HG02623 (cell line): ENCODE measurements around the gene ARVCF.

Experiments used
- ATAC-seq: cut with Tn5 transposase; IDR thresholded peaks from one replicate; pipeline ENCODE4 v1.9.1; 2021; ENCODE audit warnings: moderate library complexity; ENCODE audit not compliant: unreplicated experiment

The ARVCF gene

DNA sequence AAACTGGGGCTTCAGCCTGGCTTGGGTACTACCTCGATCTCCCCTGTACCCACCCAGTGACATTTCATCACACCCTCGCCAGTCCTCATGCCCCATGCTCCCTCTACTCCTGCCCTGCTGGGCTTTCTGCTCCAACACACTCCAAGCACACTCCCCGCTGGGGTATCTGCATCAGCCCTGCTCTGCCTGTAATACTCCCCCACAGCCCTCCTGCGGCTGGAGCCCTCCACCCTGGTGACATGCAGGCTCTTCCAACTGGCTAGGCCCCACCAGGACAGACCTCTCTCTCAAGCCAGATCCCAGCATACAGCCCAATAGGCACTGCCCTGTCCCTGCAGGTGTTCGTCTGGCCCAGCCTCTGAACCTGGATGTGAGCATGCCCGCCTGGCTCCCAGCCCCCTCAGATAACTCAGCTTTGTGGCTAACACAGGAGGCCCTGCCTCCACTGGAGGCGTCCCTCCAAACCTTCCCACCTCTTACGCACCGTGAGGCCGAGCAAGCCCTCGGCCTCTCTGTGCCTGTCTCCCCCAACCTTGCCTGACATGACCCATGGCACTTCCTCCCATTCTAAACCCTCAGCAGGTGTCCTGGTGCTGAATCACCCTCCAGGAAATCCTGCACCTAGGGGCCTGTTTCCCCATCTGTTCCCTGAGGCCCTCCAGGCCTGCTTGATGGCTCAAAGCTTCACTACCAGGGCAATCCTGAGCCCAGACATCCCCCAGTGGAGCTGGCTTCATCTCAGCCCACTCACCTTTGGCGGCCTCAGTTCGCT lies 41.5 kb downstream of the ARVCF start:
- no peak for ATAC-seq

DNA sequence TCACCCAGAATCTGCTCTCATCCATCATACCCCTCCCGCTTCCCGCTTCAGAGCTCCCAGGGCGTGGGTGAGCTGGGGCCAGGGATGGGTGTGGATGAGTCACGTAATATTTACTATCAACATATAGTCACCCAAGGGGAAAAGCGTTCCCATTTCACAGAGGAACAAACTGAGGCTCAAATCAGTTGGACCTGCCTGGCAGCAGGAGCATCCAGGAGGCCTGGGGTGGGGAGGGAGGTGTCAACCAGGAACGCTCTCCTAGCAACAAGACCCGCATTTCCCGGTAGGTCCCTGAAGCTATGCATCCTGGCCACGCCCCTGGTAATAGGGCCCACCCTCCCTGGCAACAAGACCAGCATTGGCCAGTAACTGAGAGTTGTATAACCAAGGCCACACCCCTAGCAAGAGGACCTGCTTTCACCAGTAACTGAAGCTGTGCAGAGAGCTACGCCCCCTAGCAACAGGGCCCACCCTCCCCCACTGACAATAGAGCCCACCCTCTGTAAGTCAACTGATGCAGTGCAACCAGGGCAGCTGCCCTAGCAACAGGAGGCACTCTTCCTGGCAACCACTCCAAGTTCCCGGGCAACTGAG lies 42.3 kb downstream of the ARVCF start:
- no peak for ATAC-seq

DNA sequence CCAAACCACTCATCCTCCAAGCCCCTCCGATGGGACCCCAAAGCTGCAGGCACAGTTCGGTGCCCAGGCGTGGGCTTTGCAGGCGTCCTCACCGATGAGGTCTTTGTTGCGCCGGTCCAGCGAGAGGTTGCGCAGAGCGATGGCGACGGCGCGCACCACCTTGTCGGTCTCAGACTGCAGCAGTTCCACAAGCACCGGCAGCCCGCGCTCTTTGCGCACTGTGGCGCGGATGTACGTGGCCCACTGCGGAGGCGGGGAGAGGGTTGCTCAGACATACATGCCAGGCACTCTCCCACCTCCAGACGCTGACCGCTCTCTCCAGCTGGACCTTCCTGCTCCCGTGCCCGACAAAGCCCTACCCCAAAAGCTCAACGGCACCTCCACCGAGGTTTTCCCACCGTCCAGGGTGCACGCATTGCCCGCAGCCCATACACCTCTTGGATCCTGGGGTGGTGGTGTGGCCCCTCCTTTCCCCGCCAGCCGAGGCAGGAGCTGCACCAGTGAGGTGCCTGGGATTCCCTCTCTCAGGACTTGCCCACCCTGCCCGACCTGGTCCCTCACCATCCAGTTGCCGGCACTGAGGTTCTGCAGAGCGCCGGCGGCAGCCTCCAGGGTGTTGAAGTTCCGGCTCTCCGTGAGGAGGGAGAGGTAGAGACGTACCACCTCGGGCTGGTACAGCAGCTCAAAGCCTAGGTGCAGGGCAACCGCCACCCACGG lies 42.9 kb downstream of the ARVCF start:
- no peak for ATAC-seq

DNA sequence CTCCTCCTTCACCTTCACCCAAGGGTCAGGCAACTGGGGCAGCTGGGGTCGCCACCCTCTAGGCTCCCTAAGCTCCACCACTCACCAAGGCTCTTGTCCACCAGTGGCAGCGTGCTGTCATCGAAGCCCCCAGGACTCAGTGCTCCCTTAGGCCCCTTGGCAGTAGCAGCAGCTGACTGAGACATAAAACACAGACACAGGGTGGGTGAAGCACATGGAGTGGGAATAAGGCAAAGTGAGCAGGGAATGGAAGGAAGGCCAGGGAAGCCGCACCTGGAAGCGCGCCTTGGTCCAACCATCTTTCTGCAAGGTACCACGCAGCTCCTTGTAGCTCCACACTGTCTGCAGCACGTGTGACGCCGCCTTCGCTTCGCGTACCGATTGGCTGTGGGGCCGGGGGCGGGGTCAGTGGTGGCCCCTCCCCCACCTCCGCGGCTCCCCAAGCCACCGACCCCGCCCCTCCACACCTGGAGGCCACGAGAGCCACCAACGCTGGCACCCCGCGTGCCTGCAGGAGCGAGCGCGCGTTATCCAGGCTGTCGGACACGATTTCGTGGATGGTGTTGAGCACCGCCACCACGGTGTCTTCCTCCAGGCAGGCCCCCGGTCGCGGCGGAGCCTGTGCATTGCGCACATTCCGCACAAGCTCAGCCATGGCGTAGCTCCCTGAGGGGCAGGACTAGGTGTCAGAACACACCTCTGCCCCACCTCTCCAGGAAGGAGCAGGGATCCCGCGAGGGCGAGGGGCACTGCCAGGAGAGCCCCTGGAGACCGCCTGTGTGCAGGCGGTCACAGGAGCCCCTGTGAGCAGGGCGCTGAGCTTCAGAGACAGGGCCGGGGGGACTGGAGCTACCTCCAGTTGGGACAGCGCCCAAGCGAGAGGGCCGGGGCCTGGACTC lies 43.7 kb downstream of the ARVCF start:
- ATAC-seq, result no peak

DNA sequence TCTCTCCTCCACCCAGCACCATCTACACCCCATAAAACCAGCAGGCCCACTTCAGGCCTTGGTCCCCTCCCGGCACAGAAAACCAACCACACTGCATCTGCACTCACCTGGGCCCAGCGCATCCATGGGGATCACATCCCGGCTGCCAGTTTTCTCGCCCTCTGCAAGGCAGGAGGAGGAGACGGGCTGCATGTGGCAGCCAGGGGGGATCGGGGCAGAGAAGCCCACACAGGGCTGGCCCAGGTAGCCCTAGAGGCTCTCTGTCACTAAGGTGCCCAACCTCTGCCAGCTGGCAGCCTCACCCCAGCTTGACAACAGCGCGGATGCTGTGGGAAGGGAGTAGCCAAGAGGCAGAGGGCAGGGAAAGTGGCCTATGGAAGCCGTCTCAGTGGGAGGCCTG lies 44.4 kb downstream of the ARVCF start:
- no peak for ATAC-seq

DNA sequence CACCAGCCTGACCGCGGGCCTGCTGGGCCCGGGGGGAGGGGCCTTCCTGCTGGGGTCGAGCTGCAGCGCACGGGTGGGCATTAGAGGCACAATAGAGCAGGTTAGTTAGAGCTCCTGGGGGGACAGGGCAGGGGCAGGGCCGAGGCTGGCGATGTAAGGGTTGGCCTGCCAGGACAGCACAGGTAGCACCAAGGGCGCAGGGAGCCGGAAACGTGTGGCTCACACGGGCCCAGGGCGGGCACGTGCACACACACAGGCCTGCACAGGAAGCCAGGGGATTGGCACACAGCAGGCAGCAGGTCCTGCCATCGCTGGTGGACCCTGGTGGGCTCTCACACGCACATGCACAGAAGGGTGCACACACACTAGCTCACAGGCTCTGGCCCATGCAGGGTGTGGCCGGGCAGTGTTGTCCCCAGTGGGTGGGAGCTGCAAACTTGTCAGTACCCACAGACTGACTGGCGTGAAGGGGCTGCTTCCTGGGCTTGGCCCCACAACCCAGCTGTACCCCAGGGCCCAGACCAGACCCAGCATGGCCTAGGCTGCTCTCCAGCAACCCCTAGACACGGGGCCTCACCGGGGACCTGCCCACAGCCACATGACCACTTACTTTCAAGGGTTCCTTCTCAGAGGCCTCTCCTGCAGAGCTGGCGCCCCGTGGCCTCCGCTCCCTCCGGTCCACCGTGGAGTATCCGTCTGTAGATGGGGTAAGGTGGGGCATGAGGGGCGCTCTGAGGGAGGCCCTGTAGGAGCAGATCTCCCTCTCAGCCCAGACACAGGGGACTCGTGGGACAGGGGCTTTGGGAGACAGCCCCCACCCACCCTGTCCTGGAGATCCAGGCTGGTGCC lies 45.1 kb downstream of the ARVCF start:
- no peak for ATAC-seq

DNA sequence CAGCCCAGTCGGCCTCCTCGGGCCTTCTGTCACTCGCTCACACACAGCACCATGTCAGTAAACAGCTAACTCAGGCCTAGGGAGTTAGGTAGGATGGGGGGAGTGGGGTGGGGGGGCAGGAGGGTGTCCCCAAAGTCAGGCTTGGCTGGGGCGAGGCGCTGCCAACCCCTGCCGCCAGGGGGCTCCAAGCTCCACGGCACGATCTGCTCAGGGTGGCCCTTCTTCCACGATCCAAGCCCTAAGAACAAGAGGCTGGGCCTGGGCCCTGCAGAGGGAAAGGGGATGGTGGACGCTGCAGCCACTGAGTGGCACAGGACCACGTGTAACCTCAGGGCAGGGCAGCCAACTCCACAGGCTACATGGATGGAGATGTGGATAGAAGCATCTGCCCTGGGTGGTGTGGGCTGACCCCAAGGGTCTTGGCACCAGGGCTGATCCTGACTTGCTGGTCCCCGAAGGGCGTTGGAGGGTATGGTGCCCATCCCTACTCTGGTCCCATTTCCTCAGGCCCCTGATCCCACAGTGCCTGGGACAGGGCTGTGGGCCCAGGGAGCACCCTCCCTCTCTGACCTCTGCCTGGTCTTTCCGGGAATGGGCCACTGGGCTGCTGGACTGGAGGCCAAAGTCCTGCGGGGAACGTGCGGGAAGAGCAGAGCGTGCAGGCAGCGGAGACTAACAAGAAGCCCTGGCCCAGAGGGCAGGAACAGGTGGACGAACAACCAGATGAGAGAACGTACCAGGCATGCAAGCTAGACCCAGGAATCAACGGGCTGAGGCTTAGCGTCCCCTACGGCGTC lies 45.9 kb downstream of the ARVCF start:
- ATAC-seq, result no peak

DNA sequence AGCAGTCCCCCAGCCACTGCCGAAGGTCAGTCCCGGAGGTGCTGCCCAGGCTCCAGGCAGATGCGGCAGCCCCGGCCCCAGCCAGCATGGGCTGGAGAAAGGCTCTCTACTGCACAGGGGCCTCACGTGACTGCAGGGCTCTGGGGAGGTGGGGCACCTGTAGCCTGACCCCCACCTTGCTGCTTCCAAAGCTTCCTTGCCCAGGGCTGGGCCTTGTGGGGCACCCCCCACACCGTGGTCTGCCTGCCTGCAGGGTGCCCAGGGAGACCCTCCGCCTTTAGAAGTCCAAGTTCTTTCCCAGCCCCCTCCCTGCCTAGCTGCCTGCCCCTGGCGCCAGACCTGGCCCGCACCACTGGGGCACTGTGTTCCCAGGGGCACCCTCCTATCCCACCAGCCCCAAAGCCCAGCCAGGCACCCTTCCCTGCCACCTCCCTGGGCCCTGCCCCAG lies 46.6 kb downstream of the ARVCF start:
- no peak for ATAC-seq

DNA sequence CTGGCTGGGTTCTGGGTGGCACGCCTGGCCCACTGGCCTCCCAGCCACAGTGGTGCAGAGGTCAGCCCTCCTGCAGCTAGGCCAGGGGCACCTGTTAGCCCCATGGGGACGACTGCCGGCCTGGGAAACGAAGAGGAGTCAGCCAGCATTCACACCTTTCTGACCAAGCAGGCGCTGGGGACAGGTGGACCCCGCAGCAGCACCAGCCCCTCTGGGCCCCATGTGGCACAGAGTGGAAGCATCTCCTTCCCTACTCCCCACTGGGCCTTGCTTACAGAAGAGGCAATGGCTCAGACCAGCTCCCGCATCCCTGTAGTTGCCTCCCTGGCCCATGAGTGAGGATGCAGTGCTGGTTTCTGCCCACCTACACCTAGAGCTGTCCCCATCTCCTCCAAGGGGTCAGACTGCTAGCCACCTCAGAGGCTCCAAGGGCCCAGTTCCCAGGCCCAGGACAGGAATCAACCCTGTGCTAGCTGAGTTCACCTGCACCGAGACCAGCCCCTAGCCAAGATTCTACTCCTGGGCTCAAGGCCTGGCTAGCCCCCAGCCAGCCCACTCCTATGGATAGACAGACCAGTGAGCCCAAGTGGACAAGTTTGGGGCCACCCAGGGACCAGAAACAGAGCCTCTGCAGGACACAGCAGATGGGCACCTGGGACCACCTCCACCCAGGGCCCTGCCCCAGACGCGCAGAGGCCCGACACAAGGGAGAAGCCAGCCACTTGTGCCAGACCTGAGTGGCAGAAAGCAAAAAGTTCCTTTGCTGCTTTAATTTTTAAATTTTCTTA lies 47.3 kb downstream of the ARVCF start:
- no peak for ATAC-seq

DNA sequence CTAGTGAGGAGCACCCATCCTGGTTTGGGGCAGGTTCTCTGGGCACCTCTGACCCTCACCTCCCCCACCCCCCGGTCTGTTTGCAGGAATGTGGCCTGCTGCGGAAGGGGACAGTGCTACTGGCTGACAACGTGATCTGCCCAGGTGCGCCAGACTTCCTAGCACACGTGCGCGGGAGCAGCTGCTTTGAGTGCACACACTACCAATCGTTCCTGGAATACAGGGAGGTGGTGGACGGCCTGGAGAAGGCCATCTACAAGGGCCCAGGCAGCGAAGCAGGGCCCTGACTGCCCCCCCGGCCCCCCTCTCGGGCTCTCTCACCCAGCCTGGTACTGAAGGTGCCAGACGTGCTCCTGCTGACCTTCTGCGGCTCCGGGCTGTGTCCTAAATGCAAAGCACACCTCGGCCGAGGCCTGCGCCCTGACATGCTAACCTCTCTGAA lies 48.2 kb downstream of the ARVCF start:
- no peak for ATAC-seq

DNA sequence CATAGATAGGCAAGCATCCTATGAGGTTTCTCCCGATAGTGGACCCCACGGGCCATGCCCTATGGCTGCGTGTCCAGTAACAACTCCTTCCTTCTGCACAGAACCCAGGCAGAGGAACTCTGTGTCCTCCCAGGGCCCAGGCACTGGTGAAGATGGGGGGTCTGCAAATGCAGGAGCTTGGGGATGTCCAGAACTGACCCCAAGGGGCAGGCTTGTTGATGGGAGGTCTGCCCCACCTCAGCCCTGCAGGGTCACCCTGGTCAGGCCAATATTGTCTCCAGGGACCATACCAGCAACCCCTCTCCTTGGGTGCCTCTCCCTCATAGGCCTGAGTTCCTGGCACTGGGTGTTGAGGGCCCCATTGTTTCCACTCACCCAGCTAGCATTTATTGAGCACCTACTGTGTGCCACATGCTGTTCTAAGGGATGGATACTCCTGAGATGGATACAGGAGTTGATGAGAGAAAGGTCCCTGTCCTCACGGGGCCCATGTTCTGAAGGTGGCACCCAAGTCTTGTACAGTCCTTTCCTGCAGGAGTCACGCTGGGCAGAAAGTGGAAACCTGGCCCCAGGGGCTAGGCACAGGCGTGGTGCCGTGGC lies 48.7 kb downstream of the ARVCF start:
- no peak for ATAC-seq

DNA sequence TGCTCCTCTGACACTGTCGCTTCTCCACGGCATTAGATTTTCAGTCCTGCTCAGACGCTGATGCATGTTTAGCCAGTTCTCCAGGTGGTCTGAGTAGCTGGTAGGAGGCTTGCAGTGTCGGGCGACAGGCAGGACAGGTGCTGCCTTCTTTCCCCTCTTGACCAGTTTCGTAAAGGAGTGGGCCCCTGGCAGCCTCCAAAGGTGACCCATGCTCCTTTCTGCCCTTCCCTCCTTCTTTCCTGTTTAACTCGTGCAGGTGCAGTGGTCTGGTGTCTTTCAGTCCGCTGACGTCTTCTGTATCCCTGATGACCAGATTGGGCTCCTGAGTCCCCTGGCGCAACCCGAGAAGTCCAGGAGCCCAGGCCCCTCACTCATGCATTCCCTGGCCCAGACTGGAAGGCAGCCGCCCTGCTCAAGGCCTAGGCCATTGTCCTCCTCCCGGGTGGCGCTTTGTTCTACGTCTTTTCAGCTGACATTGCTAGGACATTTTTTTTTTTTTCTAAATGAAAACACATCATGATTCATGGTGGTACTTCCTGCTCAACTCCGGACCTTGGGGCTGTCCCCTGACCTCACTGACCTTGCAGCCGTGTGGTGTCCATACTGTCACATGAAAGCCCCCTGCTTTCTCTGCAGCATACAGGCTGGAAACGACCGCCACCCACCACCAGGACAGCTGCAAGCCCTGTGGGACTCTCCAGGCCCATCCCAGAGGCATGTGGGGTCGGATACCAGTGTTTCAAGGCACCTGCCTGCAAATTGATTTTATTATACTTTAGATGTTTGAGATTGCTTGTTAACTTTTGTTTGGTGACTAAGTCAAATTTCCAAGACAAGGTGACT lies 49.5 kb downstream of the ARVCF start:
- no peak for ATAC-seq

DNA sequence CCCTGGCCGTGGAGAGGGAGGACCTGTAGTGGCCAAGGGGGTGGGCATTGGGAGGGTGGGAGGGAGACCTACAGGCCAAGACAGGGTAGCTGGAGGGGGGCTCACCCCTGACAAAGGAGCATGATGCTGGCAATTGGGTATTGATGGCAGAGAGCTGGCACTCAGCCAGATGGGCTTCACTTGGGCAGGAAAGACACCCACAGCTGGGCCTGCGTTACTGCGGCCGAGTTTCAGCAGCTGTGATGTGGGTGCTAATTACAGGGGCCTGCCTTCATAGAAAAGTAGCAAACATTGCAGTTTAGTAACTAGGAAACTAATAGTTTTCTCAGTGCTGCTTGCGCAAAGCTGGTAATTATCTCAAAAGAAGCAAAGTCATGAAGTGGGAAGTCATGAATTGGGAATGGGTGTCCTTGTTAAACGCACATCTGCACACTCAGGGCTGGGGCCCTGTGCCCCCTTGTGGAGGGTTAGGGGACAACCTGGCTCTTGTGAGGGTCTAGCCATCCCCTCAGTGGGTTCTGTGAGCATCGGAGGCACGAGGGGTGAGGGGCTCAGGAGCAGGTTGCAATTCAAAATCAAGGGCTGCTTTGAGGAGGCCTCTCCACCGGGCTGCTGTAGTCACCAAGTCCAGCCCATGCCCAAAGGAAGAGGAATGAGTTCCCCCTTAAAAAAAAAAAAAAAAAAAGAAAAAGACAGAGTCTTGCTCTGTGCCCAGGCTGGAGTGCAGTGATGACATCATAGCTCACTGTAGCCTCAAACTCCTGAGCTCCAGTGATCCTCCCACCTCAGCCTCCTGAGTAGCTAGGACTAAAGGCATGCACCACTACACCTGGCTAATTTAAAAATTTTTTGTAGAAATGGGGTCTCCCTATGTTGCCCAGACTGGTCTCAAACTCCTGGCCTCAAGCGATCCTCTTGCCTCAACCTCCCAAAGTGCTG lies 50.6 kb downstream of the ARVCF start:
- no peak for ATAC-seq

DNA sequence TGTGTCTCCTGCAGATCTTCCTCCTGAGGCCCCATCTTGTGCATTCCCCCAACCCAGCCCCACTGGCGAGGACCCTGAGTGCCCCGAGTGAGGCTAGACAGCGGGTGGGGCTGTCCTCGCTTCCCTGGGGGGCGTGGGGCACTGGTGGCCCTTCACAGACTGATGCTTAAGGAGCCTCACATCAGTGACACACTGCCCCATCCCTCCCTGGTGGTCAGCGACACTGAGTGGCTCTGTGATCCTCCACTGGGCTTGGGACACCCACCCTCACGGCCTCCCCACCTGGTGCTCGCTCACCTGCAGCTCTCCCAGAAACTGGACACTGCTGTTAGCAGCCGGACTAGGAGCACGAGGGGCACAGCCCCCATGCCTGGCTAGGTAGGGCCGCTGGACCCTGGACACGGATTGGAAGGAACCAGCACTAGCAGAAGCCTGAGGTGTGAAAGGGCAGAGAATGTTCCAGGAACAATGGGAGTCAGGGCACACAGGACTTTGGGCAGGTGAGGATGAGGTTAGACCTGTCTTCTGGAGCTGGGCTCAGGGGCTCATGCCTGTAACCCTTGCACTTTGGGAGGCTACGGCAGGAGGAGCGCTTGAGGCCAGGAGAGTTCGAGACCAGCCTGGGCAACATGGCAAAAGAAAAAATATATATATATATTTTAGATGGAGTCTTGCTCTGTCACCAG lies 51.8 kb downstream of the ARVCF start:
- ATAC-seq, result no peak

DNA sequence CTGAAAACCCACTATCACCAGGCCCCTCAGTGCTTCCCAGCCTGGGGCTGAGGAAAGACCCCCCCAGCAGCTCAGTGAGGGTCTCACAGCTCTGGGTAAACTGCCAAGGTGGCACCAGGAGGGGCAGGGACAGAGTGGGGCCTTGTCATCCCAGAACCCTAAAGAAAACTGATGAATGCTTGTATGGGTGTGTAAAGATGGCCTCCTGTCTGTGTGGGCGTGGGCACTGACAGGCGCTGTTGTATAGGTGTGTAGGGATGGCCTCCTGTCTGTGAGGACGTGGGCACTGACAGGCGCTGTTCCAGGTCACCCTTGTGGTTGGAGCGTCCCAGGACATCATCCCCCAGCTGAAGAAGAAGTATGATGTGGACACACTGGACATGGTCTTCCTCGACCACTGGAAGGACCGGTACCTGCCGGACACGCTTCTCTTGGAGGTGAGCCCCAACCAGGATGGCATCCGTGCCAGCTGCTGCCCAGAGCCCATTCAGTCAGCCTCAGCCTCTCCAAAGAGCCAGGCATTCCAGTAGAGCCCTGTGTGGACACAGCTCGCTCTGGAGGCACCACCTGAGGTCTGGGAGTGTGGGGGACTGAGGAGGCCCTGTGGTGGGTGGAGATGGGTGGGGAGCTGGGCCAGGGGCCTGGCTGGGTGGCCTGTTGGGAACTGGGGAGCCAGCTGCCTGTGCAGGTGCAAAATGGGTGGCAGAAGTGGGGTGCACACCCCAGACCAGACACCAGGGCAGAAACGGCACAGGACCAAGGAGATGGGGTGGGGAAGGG lies 52.6 kb downstream of the ARVCF start:
- no peak for ATAC-seq
